Stimulated activated CD4-positive, alpha-beta T cell treated with anti-CD3 and anti-CD28 coated beads, Interleukin-12 subunit alpha, Interleukin-12 subunit beta, amount 100 ng/mL, for 4 hours (primary cell): ENCODE data around the gene PCMTD2.
"Not testable (repeated sequence)": the region's sequence is repeated elsewhere in the genome, so short reads cannot be mapped to it uniquely, and the experiment has no call there.

Experiments used
- DNase-seq: peaks from one replicate; pipeline ENCODE4 v3.0.0-alpha.2; 2020

PCMTD2 gene

GRCh38 chr20:64315381-64315780 lies 59.8 kb downstream of the PCMTD2 start:
- not testable (repeated sequence) for DNase-seq

- not testable (repeated sequence) for DNase-seq
These were observed 60.3 kb downstream of the PCMTD2 start for GRCh38 chr20:64315884-64316283.

GRCh38 chr20:64316415-64317083 lies 61.0 kb downstream of the PCMTD2 start:
- DNase-seq: peak; percentile 31

- not testable (repeated sequence) for DNase-seq
These were observed 61.8 kb downstream of the PCMTD2 start for GRCh38 chr20:64317331-64317730.

- DNase-seq: not testable (repeated sequence)
These were observed 62.5 kb downstream of the PCMTD2 start for GRCh38 chr20:64318056-64318455.

DNA sequence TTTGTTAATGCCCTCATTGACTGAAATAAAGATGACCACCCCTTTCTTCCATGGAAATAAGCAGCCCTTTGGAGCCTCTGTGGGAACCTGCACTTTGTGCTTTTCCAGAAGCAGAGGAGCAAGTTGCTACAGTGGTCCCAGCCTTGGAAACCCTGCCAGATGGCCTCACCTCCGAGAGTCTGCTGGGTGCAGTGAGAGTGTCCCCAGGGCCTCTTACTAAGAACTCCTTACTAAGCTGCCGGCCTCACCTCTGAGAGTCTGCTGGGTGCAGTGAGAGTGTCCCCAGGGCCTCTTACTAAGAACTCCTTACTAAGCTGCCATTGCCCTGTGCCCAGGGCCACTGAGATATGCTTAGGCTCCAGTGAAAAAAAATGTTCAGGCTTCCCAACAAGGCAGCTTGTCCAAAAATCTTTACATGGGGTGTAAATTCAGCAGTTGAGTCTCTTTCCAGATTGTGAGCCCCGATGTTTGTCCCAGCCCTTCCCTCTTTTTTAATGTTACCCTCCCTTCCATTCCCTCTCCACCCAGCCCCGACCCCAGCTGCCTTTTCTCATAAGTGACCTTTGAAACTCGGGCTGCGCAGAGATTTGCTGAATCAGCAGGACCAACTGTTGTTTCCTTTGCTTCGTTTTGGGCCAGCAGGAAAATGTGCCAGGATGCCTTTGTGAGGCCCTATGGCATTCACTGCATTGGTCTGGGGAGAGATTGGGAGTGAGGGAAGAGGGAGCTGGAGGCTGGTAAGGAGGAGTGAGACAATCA lies 66.7 kb downstream of the PCMTD2 start:
- DNase-seq: not testable (repeated sequence)
